B cell (primary cell): ENCODE data around the gene SMIM3.

Experiments used
- CTCF ChIP-seq: fragments of 200-600 bp; IDR thresholded peaks from one replicate; pipeline ENCODE4 v1.8.0; 2022; ENCODE audit warnings: antibody characterized with exemption, mild to moderate bottlenecking
- EZH2 ChIP-seq: IDR thresholded peaks from 2 replicates; pipeline ENCODE4 v1.6.1; 2012; ENCODE audit warnings: borderline replicate concordance, low read depth, mild to moderate bottlenecking, moderate library complexity, low read length; ENCODE audit not compliant: insufficient read depth, poor library complexity, severe bottlenecking

GRCh38 chr5:150758203-150758530 lies 20.4 kb upstream of the SMIM3 start:
- no peak for TF ChIP-seq CTCF
- no peak for TF ChIP-seq EZH2
